Iris pigment epithelial cell (primary cell): ENCODE data around the gene CT45A10.
"Not testable (repeated sequence)": the region's sequence is repeated elsewhere in the genome, so short reads cannot be mapped to it uniquely, and the experiment has no call there.

Experiments
- DNase-seq: peaks from one replicate; pipeline ENCODE4 v3.0.0-alpha.2; 2011; ENCODE audit warnings: low read depth

CT45A10 gene

GRCh38 chrX:135893294-135893817, at the start of gene CT45A10, which contains the start of gene SAGE1:
Gene CT45A10, minus strand, starts transcription at chrX:135893444. Its CDS starts 8,100 bp downstream, at chrX:135885344.
Gene SAGE1, plus strand, starts transcription at chrX:135893716. Its CDS starts 2,527 bp downstream, at chrX:135896243.
- DNase-seq: no peak

GRCh38 chrX:135931644-135932487, 38.6 kb upstream of the CT45A10 start:
- peak; percentile 37 for DNase-seq

GRCh38 chrX:135927897-135928296, 34.7 kb upstream of the CT45A10 start:
- DNase-seq: no peak

DNA sequence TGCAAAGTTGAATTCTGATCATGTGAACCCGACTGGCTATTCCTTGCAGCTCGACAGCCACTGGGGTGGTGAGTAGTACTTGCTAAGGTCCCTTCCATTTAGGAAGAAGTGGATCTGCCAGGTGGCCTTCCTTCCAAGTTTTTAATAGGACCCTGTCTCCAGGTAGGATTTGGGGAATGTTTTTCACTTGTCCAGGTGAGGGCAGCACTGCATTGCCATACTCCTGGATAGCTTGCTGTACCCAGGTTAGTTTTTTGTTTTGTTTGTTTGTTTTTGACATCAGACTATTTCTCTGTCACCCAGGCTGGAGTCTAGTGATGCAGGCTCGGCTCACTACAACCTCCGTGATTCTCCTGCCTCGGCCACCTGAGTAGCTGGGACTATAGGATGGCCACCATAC, 30.1 kb upstream of the CT45A10 start:
- no peak for DNase-seq

DNA sequence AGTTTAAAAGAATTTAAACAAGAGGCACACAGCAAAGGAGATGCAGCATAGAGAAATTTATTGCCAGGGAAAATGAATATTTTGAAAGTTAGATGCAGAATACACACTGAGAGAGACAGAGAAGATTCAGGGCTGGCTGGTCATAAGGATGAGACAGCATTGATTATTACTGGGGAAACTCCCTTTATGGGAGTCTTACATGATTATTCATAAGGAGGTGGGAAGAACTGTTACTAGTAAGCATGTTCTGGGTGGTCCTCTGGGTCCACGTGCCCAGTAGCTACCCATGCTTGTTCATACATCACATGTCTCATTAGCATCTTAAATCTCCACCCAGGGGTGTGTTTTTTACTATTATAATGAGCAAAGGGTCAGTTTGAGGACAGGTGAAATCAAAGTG, 27.3 kb upstream of the CT45A10 start:
- DNase-seq: not testable (repeated sequence)

- DNase-seq: no peak
Observed at GRCh38 chrX:135914404-135914803, 21.2 kb upstream of the CT45A10 start.

DNA sequence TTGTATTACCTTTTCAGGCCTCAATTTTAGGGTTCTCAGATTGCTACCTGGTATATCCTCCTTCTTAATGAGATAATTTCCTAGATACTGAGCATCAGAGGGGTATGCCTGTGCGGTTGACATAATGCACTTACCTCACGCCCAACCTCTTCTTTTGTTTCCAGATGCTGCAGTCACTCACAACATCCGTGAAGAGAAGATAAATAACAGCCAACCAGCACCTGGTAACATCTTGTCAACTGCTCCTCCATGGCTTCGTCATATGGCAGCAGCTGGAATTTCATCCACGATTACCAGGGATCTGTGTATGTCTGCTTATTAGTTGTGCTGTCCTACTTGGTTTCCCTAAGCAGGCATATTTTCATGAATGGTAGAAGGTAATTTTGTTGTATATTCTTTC, 17.0 kb upstream of the CT45A10 start:
- DNase-seq: no peak

DNA sequence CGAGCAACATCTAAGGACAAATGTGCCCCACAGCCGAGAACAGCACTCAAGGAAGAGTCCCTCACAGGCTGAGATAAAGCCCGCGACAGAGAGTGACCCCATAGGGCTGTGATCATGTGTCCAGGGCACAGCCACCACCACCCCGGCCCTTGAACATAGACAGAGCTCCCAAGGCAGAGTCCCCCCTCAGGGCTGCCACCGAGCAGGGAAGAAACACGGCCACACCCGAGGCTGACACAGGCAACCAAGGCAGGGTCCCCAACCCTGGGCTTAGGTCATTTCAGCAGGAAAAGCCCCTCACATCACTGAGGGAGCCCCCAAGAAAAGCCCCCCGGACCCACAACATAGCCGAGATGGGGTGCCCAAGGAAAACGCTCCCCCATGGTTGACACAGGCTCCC, 463 bp downstream of the CT45A10 start:
- DNase-seq: no peak

- DNase-seq: no peak
Observed at GRCh38 chrX:135890087-135890585, 3.1 kb downstream of the CT45A10 start.

DNA sequence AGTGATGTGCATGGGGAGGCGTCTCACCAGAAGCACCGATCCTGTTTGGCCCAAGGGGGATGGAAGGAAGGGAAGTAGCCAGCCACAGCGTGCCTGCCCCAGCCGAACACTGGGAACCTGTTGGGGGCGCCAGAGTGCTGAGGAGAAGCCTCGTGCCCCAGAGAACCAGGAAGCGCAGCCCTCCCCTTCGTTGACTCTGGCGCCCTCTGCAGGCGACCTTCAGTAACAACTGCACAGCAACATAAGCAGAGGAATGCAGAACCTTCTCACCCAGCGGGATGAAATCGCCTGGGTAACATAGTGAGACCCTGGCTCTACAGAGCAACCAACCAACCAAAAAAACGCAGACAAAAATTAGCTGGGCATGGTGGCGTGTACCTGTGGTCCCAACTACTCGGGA, 4.3 kb downstream of the CT45A10 start:
- not testable (repeated sequence) for DNase-seq

GRCh38 chrX:135888230-135888629, 5.0 kb downstream of the CT45A10 start:
- DNase-seq: not testable (repeated sequence)

DNA sequence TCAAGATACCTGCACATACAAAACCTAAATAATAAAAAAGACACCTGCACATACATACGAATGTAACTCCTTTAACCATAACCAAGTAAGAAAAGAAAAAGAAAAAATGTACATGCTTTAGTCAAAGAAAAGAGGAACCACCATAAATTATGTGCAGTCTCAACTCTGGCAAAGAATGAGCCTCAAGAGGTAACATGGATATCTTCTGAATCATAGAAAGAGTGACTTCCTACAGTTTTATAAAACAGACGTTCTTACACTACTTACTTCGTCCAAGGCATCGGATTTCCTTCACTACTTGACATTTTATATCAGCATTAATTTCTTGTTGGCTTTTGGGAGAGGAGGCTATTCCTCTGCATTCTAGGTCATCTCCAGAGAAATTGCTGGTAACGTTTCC, 10.5 kb downstream of the CT45A10 start:
- not testable (repeated sequence) for DNase-seq

- DNase-seq: not testable (repeated sequence)
Observed at GRCh38 chrX:135871712-135872111, 21.5 kb downstream of the CT45A10 start, which contains the start of gene CT45A9. Gene CT45A9, minus strand, starts transcription at chrX:135871812. Its CDS starts 3,751 bp downstream, at chrX:135868061.

DNA sequence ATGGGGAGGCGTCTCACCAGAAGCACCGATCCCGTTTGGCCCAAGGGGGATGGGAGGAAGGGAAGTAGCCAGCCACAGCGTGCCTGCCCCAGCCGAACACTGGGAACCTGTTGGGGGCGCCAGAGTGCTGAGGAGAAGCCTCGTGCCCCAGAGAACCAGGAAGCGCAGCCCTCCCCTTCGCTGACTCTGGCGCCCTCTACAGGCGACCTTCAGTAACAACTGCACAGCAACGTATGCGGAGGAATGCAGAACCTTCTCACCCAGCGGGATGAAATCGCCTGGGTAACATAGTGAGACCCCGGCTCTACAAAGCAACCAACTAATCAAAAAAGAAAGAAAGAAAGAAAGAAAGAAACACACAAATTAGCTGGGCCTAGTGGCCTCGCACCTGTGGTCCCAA, 38.8 kb downstream of the CT45A10 start, which contains the start of gene CT45A8:
CT45A8 (minus strand) TSS at position 101 of the 400 bp plus-strand sequence. CDS start 3,755 bp downstream, outside the sequence.
- not testable (repeated sequence) for DNase-seq

DNA sequence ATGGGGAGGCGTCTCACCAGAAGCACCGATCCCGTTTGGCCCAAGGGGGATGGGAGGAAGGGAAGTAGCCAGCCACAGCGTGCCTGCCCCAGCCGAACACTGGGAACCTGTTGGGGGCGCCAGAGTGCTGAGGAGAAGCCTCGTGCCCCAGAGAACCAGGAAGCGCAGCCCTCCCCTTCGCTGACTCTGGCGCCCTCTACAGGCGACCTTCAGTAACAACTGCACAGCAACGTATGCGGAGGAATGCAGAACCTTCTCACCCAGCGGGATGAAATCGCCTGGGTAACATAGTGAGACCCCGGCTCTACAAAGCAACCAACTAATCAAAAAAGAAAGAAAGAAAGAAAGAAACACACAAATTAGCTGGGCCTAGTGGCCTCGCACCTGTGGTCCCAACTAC, 56.1 kb downstream of the CT45A10 start, which contains the start of gene CT45A7:
CT45A7 (minus strand) TSS at position 101 of the 400 bp plus-strand sequence. CDS start 3,747 bp downstream, outside the sequence.
- not testable (repeated sequence) for DNase-seq
